SK-N-SH treated with all-trans-retinoic acid at 6 μM for 48 hours (cell line): ENCODE results near the gene SLC7A6OS.

Experiments used
- PPARA ChIP-seq: fragments of 250-450 bp; sonication (Bioruptor Pico); IDR thresholded peaks from 2 replicates; pipeline ENCODE4 v1.5.0; 2020; ENCODE audit warnings: mild to moderate bottlenecking, borderline replicate concordance
- TOX ChIP-seq: fragments of 250-450 bp; sonication (Bioruptor Pico); IDR thresholded peaks from 2 replicates; pipeline ENCODE4 v1.8.0; 2021; ENCODE audit warnings: mild to moderate bottlenecking, moderate library complexity, borderline replicate concordance
- ZC3H10 ChIP-seq: fragments of 250-450 bp; sonication (Bioruptor Pico); IDR thresholded peaks from 2 replicates; pipeline ENCODE4 v1.5.1; 2021; ENCODE audit warnings: mild to moderate bottlenecking, moderate library complexity
- ZFP3 ChIP-seq: fragments of 250-450 bp; sonication (Bioruptor Pico); IDR thresholded peaks from 2 replicates; pipeline ENCODE4 v1.5.0; 2020; ENCODE audit warnings: mild to moderate bottlenecking, moderate library complexity
- TF ChIP-seq, protein P1 (sequence below): fragments of 250-450 bp; sonication (Bioruptor Pico); IDR thresholded peaks from 2 replicates; pipeline ENCODE4 v1.5.1; 2020; ENCODE audit warnings: low read depth, mild to moderate bottlenecking, moderate library complexity

DNA sequence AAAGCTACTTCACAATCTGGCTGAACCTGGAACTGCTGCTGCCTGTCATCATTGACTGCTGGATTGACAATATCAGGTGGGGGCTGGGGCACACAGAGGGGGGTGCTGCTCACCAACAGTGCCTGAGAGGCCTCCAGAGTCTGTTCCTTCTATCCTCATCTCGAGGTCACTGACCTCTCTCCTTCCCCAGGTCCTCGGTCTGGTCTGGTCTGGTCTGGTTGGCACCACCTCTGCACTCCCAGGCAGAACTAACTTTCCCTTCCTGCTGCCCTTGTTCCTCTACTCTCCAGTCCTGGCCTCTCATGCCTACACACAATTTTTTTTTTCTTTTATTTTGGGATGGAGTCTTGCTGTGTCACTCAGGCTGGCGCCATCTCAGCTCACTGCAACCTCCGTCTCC is 61.4 kb downstream of the SLC7A6OS start:
- TF ChIP-seq PPARA (CRISPR knock-in tag): no peak
- no peak for TF ChIP-seq TOX (CRISPR knock-in tag)
- TF ChIP-seq ZFP3 (CRISPR knock-in tag): no peak
- TF ChIP-seq ZC3H10 (CRISPR knock-in tag): no peak
- TF ChIP-seq, protein P1, sequence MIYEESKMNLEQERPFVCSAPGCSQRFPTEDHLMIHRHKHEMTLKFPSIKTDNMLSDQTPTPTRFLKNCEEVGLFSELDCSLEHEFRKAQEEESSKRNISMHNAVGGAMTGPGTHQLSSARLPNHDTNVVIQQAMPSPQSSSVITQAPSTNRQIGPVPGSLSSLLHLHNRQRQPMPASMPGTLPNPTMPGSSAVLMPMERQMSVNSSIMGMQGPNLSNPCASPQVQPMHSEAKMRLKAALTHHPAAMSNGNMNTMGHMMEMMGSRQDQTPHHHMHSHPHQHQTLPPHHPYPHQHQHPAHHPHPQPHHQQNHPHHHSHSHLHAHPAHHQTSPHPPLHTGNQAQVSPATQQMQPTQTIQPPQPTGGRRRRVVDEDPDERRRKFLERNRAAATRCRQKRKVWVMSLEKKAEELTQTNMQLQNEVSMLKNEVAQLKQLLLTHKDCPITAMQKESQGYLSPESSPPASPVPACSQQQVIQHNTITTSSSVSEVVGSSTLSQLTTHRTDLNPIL (CRISPR knock-in tag): no peak
